ENCODE results near the gene CHRDL1.
A peak's percentile ranks its signal among the peaks of the same experiment; 100 is the strongest.

CHRDL1 gene

DNA sequence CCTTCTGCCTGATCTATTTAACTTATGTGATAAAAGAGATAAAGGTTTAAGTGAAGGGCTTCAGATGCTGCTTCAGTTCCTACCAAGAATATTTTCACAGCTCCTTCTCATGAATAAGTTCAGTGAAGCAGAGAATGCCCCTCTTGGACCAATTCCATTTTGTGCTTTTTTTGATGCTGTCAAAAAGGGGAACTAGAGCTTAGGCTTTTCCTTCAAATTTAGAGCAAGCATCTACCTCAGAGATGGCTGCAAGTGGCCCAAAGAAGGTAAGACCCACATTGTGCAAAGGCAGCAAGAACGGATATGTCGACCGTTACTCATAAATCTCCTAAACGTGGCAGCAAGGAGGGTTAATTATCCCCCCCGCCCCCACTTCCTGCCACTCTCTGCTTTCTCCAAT, 4.5 kb downstream of the CHRDL1 start:
- Mint-ChIP-seq H3K27me3 (ENCODE audit: low read depth, poor library complexity) (peaks cover 25% of the 10 kb centered on the region), H3K4me1 (peaks cover 50% of the 10 kb centered on the region), H3K4me3 (no peak overlapping the region), H3K9me3 (no peaks in the 10 kb centered on the region), H3K27ac (no peak overlapping the region), H3K36me3 (ENCODE audit: low read depth) (no peaks in the 10 kb centered on the region)
- peak; percentile 30 for DNase-seq
- TF ChIP-seq, protein P1, sequence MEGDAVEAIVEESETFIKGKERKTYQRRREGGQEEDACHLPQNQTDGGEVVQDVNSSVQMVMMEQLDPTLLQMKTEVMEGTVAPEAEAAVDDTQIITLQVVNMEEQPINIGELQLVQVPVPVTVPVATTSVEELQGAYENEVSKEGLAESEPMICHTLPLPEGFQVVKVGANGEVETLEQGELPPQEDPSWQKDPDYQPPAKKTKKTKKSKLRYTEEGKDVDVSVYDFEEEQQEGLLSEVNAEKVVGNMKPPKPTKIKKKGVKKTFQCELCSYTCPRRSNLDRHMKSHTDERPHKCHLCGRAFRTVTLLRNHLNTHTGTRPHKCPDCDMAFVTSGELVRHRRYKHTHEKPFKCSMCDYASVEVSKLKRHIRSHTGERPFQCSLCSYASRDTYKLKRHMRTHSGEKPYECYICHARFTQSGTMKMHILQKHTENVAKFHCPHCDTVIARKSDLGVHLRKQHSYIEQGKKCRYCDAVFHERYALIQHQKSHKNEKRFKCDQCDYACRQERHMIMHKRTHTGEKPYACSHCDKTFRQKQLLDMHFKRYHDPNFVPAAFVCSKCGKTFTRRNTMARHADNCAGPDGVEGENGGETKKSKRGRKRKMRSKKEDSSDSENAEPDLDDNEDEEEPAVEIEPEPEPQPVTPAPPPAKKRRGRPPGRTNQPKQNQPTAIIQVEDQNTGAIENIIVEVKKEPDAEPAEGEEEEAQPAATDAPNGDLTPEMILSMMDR (IDR thresholded peaks at IDR 0.05), result no peak

DNA sequence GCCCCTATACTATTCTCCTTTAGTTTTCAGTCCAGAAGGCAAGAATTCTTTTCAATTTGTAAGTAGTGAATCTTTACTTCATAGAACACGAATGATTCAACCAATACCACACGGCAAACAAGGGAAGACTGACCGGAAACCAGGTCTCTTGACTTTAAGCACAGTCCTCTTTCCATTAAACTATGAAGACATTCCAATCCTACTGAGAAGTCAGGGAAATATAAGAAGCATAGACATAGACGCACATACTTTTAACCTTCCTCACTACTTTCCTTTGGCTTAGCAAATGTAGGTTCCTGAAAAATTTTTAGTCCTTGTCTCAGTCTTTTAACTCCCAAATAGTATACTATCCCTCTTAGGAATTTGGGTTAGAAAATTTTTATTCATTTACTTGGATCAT, 9.1 kb downstream of the CHRDL1 start:
- Mint-ChIP-seq H3K27ac (no peak overlapping the region), H3K36me3 (ENCODE audit: low read depth) (no peaks in the 10 kb centered on the region), H3K4me1 (peaks cover 10% of the 10 kb centered on the region), H3K9me3 (no peaks in the 10 kb centered on the region), H3K4me3 (no peak overlapping the region), H3K27me3 (ENCODE audit: low read depth, poor library complexity) (peaks cover 4% of the 10 kb centered on the region)
- TF ChIP-seq, protein P1 (IDR thresholded peaks at IDR 0.05), result no peak
- DNase-seq, result no peak

DNA sequence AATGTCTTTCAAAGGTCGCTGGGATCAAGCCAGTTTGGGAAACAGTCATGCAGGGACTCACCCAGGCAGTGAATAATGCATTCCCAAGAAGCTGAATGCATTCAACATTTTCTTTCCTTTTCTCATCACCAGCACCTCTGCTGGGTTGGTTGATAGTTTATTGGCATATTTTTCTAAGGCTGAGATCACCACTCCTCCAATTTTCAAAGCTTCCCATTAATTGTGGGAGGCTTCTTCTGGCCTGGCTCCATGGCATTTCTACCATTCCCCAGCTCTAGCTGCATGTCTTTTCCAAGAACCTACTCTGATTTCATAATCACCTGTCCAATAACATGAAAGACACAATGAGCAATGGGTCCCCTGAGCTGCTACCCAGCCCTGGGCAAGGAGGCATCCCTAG, 35.8 kb downstream of the CHRDL1 start:
- TF ChIP-seq, protein P1 (IDR thresholded peaks at IDR 0.05), result no peak
- Mint-ChIP-seq H3K27me3 (ENCODE audit: low read depth, poor library complexity) (peaks cover 6% of the 10 kb centered on the region), H3K36me3 (ENCODE audit: low read depth) (peaks cover 32% of the 10 kb centered on the region)

DNA sequence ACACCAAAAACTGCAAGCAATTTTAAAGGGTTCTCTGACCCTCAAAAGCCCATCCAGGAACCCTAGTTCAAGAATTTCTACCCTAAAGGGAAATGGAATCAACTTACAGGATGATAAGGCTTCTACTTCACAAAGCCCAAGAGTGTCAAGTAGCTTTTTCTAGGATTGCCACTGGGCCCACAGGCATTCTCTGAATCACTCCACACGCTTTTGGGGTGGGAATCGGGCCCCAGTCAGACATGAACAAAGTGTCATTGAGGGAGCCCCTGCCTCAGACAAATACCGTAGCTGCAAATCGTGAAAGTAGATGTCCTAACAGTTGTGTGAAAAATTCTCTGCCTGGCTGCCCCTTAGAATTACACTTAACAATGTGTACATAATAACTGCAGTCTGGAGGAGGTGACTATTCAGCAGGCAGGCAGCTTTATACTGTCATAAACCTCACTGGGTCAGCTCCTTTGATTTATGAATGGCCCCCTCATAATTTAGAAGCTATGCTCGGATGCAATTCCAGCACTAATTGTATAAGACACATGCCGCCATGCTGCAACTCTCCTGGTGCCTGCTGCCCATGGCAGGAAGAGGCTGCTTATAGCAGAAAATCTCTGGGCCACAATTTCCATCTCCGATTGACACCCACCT, 36.7 kb downstream of the CHRDL1 start:
- H3K9me3 Mint-ChIP-seq, result peaks cover 36% of the 10 kb centered on the region
- no peak overlapping the region for H3K4me3 Mint-ChIP-seq
- DNase-seq, result no peak
- peaks cover 32% of the 10 kb centered on the region for H3K36me3 Mint-ChIP-seq (ENCODE audit: low read depth)
- H3K27ac Mint-ChIP-seq, result no peak overlapping the region
- TF ChIP-seq, protein P1 (IDR thresholded peaks at IDR 0.05), result no peak
- H3K4me1 Mint-ChIP-seq, result peaks cover 7% of the 10 kb centered on the region
- peaks cover 6% of the 10 kb centered on the region for H3K27me3 Mint-ChIP-seq (ENCODE audit: low read depth, poor library complexity)

More for the DNA sequence above, 35.8 kb downstream of the CHRDL1 start:
- Mint-ChIP-seq H3K9me3 (peaks cover 45% of the 10 kb centered on the region), H3K4me1 (peaks cover 7% of the 10 kb centered on the region), H3K27ac (no peak overlapping the region), H3K4me3 (no peak overlapping the region)
- no peak for DNase-seq

DNA sequence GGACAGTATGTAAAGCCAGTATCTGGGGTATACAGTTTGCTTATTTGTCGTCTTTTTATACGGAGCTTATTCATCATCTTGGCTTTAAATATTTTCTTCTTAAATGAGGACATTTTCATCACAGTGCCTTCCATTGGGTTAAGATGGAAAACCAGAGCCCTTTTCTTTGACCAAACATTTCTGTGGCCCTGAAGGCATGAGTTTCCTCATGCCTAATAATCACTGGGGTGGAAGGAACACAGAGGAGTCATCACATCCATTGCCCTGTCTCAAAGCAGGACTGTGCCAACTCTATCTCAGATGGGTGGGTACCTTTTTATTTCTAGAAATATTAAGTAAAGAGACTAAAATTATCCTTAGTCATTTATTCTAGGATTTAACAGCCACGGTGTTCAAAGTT, 40.0 kb downstream of the CHRDL1 start:
- Mint-ChIP-seq H3K27me3 (ENCODE audit: low read depth, poor library complexity) (peaks cover 3% of the 10 kb centered on the region), H3K36me3 (ENCODE audit: low read depth) (peaks cover 32% of the 10 kb centered on the region), H3K9me3 (peaks cover 27% of the 10 kb centered on the region), H3K27ac (no peak overlapping the region), H3K4me1 (peaks cover 12% of the 10 kb centered on the region), H3K4me3 (no peak overlapping the region)
- DNase-seq, result no peak
- TF ChIP-seq, protein P1 (IDR thresholded peaks at IDR 0.05), result no peak

DNA sequence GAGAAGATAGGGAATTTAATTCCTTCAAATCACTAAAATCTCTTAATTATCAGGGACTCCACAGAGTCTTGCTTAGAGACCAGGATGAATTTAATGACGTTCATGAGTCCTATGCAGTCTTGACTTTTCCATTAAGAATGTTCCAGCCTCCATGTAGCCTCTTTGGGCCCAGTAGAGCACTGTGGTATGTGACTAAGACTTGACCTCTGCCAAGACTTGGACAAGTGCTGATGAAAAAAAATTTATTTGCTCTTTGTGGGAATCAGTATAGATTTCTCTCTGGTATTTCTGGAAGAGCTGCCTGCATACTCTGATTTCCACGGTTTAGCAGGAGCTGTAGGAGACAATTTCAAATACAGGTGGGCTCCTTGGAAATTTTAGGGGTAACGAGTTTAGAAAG, 40.6 kb downstream of the CHRDL1 start:
- TF ChIP-seq, protein P1 (IDR thresholded peaks at IDR 0.05), result no peak
- Mint-ChIP-seq H3K27ac (no peak overlapping the region), H3K4me1 (peaks cover 18% of the 10 kb centered on the region), H3K36me3 (ENCODE audit: low read depth) (peaks cover 32% of the 10 kb centered on the region), H3K27me3 (ENCODE audit: low read depth, poor library complexity) (peaks cover 3% of the 10 kb centered on the region), H3K9me3 (peaks cover 27% of the 10 kb centered on the region), H3K4me3 (no peak overlapping the region)
- DNase-seq, result no peak
